Loucy (cell line): ENCODE data around the gene TNS3.

Experiments
- EZH2phosphoT487 ChIP-seq: fragments of 200-600 bp; IDR thresholded peaks from 2 replicates; pipeline ENCODE4 v1.6.1; 2018; ENCODE audit warnings: antibody characterized with exemption, mild to moderate bottlenecking, moderate library complexity, borderline replicate concordance
- TF ChIP-seq, protein P1 (sequence below): fragments of 200-600 bp; sonication (generic); conservative IDR thresholded peaks from 2 replicates; pipeline ENCODE4 v1.5.1; 2014; ENCODE audit warnings: mild to moderate bottlenecking, antibody characterized with exemption, low read length

GRCh38 chr7:47482013-47482875, 99.7 kb downstream of the TNS3 start:
- TF ChIP-seq, protein P1, sequence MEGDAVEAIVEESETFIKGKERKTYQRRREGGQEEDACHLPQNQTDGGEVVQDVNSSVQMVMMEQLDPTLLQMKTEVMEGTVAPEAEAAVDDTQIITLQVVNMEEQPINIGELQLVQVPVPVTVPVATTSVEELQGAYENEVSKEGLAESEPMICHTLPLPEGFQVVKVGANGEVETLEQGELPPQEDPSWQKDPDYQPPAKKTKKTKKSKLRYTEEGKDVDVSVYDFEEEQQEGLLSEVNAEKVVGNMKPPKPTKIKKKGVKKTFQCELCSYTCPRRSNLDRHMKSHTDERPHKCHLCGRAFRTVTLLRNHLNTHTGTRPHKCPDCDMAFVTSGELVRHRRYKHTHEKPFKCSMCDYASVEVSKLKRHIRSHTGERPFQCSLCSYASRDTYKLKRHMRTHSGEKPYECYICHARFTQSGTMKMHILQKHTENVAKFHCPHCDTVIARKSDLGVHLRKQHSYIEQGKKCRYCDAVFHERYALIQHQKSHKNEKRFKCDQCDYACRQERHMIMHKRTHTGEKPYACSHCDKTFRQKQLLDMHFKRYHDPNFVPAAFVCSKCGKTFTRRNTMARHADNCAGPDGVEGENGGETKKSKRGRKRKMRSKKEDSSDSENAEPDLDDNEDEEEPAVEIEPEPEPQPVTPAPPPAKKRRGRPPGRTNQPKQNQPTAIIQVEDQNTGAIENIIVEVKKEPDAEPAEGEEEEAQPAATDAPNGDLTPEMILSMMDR: no peak
- no peak for TF ChIP-seq EZH2phosphoT487
